WERI-Rb-1 (cell line): ENCODE data around the gene LAYN.

Experiments used
- DNase-seq: peaks from one replicate; pipeline ENCODE4 v3.0.0-alpha.2; 2020
- H3K27ac ChIP-seq: fragments of 250-450 bp; sonication (Bioruptor Pico); 2 replicates; pipeline ENCODE4 v1.5.1; 2020; ENCODE audit warnings: mild to moderate bottlenecking, moderate library complexity
- H3K27me3 ChIP-seq: fragments of 250-450 bp; sonication (Bioruptor Pico); 2 replicates; pipeline ENCODE4 v1.5.1; 2021; ENCODE audit warnings: mild to moderate bottlenecking, low read depth, moderate library complexity; ENCODE audit not compliant: insufficient read depth, severe bottlenecking
- H3K36me3 ChIP-seq: fragments of 250-450 bp; sonication (Bioruptor Pico); 2 replicates; pipeline ENCODE4 v1.5.1; 2020; ENCODE audit warnings: mild to moderate bottlenecking, moderate library complexity
- H3K4me3 ChIP-seq: 2 replicates; pipeline ENCODE4 v1.5.1; 2011; ENCODE audit warnings: low read depth, mild to moderate bottlenecking, control low read depth, low read length
- H3K9me3 ChIP-seq: fragments of 250-450 bp; sonication (Bioruptor Pico); 2 replicates; pipeline ENCODE4 v1.5.1; 2021; ENCODE audit warnings: mild to moderate bottlenecking, moderate library complexity; ENCODE audit not compliant: severe bottlenecking
- CTCF ChIP-seq: IDR thresholded peaks from 2 replicates; pipeline ENCODE4 v1.5.1; 2011; ENCODE audit warnings: low read depth, mild to moderate bottlenecking, control low read depth, inconsistent platforms, low read length

Gene LAYN

GRCh38 chr11:111549869-111550203, 9.3 kb downstream of the LAYN start:
- DNase-seq: no peak
- no peaks in the 10 kb centered on the region for H3K27me3 ChIP-seq
- H3K4me3 ChIP-seq: no peak overlapping the region
- no peaks in the 10 kb centered on the region for H3K36me3 ChIP-seq
- H3K9me3 ChIP-seq: no peaks in the 10 kb centered on the region
- TF ChIP-seq CTCF: no peak
- no peak overlapping the region for H3K27ac ChIP-seq

- H3K27ac ChIP-seq: no peak overlapping the region
- no peaks in the 10 kb centered on the region for H3K36me3 ChIP-seq
- no peak for TF ChIP-seq CTCF
- H3K27me3 ChIP-seq: no peaks in the 10 kb centered on the region
- no peak for DNase-seq
- no peaks in the 10 kb centered on the region for H3K9me3 ChIP-seq
- H3K4me3 ChIP-seq: no peak overlapping the region
Observed at GRCh38 chr11:111550258-111550657, 9.7 kb downstream of the LAYN start.

- no peak overlapping the region for H3K4me3 ChIP-seq
- TF ChIP-seq CTCF: no peak
- no peaks in the 10 kb centered on the region for H3K27me3 ChIP-seq
- no peak for DNase-seq
- peaks cover 9% of the 10 kb centered on the region for H3K9me3 ChIP-seq
- H3K36me3 ChIP-seq: no peaks in the 10 kb centered on the region
- H3K27ac ChIP-seq: no peak overlapping the region
Observed at GRCh38 chr11:111554532-111554931, 14.0 kb downstream of the LAYN start.

GRCh38 chr11:111555255-111555654, 14.7 kb downstream of the LAYN start:
- no peak for TF ChIP-seq CTCF
- no peak for DNase-seq
- no peaks in the 10 kb centered on the region for H3K36me3 ChIP-seq

GRCh38 chr11:111557425-111558111, 17.0 kb downstream of the LAYN start:
- Histone ChIP-seq H3K27me3 (no peaks in the 10 kb centered on the region), H3K27ac (no peak overlapping the region), H3K9me3 (peaks cover 9% of the 10 kb centered on the region), H3K4me3 (no peak overlapping the region), H3K36me3 (no peaks in the 10 kb centered on the region)
- TF ChIP-seq CTCF: no peak
- DNase-seq: no peak

More at GRCh38 chr11:111555255-111555654, 14.7 kb downstream of the LAYN start:
- Histone ChIP-seq H3K27ac (no peak overlapping the region), H3K4me3 (no peak overlapping the region), H3K9me3 (peaks cover 9% of the 10 kb centered on the region), H3K27me3 (no peaks in the 10 kb centered on the region)
